KOPT-K1 (cell line): ENCODE measurements around the gene CST4.
"Not testable (repeated sequence)": the region's sequence is repeated elsewhere in the genome, so short reads cannot be mapped to it uniquely, and the experiment has no call there.

ENCODE experiments used
- H3K27ac ChIP-seq: fragments of 200-600 bp; sonication (generic); 2 replicates; pipeline ENCODE4 v1.5.1; 2016; ENCODE audit warnings: antibody characterized with exemption, mild to moderate bottlenecking, low read depth, low read length; ENCODE audit not compliant: poor library complexity, severe bottlenecking
- H3K36me3 ChIP-seq: fragments of 200-600 bp; sonication (generic); 2 replicates; pipeline ENCODE4 v1.5.1; 2017; ENCODE audit warnings: antibody characterized with exemption, mild to moderate bottlenecking, low read length, moderate library complexity; ENCODE audit not compliant: insufficient read depth
- H3K9me3 ChIP-seq: fragments of 200-600 bp; sonication (generic); 2 replicates; pipeline ENCODE4 v1.5.1; 2017; ENCODE audit warnings: antibody characterized with exemption, low read length, mild to moderate bottlenecking; ENCODE audit not compliant: insufficient read depth, poor library complexity, severe bottlenecking

Gene CST4

DNA sequence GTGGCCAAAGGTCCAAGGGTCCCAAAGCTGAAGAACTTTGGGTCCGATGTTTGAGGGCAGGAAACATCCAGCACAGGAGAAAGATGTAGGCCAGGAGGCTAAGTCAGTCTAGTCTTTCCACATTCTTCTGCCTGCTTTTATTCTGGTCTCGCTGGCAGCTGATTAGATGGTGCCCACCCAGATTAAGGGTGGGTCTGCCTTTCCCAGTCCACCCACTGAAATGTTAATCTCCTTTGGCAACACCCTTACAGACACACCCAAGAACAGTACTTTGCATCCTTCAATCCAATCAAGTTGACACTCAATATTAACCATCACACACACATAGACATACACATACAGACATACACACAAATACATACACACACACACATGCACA, 29.2 kb downstream of the CST4 start:
- H3K36me3 ChIP-seq, H3K9me3 ChIP-seq: not testable (repeated sequence)

DNA sequence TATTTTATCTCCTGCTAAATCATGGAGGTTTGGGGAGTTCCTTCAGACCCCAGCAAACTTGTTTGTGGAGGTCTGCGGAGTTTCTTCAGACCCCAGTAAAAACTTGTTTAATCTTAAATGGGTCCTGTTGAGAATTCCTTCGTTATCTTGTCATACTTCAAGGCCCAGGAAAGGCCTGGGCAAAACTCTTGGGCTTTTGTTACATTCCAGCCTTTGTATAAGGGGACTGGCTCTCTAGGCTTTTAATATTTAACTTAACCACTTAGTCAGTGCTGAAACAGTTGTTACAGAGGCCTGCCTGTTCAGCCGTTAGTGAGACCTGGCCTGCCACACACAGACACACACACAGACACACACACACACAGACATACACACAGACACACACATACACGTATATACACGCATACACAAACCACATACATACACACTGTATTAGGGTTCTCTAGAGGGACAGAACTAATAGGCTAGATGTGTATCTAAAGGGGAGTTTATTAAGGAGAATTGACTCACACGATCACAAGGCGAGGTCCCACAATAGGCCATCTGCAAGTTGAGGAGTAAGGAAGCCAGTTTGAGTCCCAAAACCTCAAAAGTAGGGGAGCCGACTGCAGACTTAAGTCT, 29.7 kb downstream of the CST4 start:
- no peaks in the 10 kb centered on the region for H3K36me3 ChIP-seq
- H3K27ac ChIP-seq: no peak overlapping the region
- H3K9me3 ChIP-seq: no peaks in the 10 kb centered on the region

More for the DNA sequence above, 29.2 kb downstream of the CST4 start:
- not testable (repeated sequence) for H3K27ac ChIP-seq

DNA sequence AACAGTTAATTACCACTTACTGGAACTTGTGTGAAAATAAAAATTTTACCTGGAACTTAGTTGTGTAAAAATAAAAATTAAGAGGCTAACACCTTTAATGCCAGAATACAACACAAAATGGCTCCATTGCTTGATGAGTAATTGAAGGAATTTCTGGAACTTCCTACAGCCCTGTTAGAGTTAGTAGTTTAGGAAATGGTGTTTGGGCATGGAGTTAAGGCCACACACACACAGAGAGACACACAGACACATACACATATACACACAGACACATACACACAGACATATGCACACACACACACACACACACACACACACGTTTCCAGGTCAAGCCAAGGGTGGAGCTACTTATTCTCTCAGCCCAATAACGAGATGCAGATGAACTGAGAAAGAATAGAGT, 30.5 kb downstream of the CST4 start:
- no peaks in the 10 kb centered on the region for H3K9me3 ChIP-seq
- H3K36me3 ChIP-seq: no peaks in the 10 kb centered on the region
- H3K27ac ChIP-seq: no peak overlapping the region

DNA sequence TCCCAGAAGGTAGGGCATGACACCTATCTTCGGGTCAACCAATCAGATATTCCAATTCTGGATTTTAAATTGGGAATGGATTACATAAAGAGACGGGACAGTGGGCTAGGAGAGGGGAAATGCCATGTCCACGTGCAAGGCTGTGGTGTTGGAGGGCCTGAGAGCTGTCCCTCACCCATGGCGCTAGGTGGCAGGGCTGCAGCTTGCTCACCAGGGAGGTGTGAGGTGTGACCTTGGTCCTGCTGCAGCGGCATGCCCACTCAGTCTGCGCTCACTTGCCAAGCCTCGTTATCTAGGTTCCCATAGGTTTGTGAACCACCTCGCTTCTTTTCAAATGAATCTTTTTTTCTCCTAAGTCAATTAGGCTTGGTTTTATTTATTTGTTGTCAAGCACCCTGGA, 31.6 kb downstream of the CST4 start:
- no peaks in the 10 kb centered on the region for H3K36me3 ChIP-seq
- no peak overlapping the region for H3K27ac ChIP-seq
- H3K9me3 ChIP-seq: no peaks in the 10 kb centered on the region

DNA sequence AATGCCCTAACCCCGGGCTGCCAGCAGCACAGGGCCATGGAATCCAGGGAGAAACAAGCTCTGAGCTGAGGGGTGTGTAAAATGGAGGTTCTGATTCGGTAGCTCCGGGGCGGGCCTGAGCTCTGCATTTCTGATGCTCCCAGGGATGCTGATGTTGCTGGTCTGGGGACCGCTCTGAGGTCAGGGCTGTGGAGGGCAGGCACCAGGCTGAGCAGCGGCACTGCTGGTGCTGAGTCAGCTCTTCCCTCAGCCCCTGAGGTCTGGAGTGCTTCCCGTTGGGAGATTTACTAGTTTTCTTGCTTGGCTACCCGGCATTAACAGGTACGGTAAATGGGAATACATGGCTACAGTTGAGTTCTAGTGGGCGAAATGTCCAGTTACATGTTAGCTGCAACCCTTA, 32.5 kb downstream of the CST4 start:
- Histone ChIP-seq H3K36me3 (no peaks in the 10 kb centered on the region), H3K27ac (no peak overlapping the region), H3K9me3 (no peaks in the 10 kb centered on the region)

DNA sequence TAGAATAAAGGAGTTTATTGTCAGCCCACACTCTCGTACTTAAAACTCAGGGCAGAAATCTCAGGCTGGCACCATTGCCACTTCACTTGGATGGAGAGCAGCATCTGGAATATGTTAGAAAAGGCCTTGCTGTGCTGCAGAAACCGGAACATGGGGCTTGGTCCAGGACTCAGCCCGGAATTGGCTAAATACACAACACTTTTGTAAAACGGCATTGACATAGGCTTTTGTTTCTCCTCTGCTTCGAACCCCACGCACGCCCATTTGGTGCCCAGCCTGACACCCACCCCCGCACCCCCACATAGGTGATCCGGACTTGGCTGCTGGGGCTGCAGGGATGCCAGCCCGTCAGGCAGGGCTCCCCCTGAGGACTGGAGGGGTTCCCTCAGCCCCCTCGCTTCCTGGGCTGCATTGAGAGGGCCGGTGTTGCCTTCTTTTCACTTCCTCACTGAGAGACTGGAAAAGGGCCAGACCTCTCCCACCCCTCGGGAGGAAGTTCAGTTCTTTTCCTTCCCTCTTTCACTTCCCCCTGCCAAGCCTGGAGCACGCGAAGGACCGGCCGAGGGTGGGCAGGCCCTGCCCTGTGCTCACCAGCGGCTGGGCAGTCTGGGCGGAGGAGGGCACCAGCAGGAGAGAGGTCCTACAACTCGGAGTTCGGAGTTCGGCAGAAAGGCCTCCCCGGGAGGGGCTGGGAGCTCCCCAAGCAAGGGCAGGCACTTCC, 33.2 kb downstream of the CST4 start:
- no peaks in the 10 kb centered on the region for H3K9me3 ChIP-seq
- H3K27ac ChIP-seq: no peak overlapping the region
- H3K36me3 ChIP-seq: no peaks in the 10 kb centered on the region

DNA sequence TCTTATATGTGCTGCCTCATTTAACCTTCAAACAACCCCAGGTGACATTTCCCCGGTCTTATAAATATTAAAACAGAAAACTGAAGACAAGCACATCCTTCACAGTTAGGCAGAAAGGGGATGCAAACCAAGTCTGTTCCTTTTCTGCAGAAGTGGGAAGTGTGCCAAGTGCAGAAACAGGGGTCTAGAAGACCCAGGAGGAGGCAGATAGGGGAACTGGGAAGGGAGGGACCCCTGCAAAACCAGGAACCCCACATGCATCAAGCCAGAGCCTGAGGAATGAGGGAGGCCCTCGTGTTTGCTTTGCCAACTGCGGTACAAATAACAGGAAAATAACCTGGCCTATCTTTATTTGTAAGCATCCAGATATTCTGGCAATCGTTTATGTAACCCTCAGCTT, 34.1 kb downstream of the CST4 start:
- Histone ChIP-seq H3K9me3 (no peaks in the 10 kb centered on the region), H3K36me3 (no peaks in the 10 kb centered on the region), H3K27ac (no peak overlapping the region)

DNA sequence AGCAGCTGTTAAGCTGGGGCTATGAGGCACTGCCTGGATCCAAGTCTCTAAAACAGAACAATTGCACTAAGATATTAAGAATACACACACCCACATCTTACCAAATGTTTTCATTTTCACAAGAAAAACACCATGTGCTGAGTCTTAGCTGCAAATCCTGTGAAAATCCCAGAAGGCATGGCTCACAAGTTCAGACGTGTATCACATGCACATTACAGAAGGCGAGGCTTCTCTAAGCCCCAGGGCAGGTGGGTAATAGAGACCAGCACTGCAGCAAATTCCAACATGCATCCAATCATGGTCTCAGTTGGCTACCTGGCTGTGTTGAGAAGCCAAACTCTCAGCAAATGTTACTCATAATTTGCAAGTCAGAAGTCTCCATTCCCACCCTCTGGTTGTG, 34.8 kb downstream of the CST4 start:
- Histone ChIP-seq H3K36me3 (no peaks in the 10 kb centered on the region), H3K9me3 (no peaks in the 10 kb centered on the region), H3K27ac (no peak overlapping the region)

DNA sequence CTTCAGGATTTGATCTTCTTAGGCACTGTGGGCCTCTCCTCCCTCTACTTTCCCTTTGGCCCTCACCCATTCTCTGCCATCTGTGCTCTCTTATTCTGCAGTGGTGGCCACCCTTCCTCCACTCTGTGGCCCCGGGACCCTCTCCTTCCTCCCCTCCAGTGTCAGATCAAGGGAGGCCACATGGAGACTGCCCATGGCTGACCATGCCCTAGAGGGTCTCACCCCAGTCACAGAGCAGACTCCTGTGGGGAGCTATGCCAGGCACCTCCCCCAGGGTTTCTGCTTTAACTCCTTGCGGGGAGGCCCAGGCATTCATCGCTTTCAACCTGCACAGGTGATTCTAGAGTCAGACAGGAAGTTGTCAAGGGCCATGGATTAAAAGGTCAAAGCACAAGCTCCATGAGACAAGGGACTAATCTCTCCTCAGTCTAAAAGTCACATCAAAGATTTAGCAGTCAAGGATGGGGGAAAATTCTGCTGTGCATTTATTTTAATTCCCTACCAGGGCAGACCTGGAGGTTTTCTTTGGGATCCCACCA, 35.4 kb downstream of the CST4 start:
- H3K36me3 ChIP-seq: no peaks in the 10 kb centered on the region
- H3K9me3 ChIP-seq: no peaks in the 10 kb centered on the region
- no peak overlapping the region for H3K27ac ChIP-seq

DNA sequence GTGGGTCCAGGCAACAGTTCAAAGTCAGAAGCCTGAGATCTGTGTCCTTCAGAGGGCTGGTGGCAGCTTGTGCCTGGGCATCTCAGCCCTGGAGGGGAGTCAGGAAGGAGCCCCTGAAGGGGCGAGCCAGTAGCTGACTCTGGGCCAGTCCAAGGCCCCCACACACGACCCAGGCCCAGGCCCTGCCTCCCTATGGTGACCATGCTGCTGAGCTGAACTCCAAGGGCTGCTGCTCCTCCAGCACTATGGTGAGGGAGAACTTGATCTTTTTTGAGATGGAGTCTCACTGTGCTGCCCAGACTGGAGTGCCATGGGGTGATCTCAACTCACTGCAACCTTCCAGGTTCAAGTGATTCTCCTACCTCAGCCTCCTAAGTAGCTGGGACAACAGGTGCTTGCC, 35.9 kb downstream of the CST4 start:
- Histone ChIP-seq H3K36me3 (no peaks in the 10 kb centered on the region), H3K27ac (no peak overlapping the region), H3K9me3 (no peaks in the 10 kb centered on the region)

DNA sequence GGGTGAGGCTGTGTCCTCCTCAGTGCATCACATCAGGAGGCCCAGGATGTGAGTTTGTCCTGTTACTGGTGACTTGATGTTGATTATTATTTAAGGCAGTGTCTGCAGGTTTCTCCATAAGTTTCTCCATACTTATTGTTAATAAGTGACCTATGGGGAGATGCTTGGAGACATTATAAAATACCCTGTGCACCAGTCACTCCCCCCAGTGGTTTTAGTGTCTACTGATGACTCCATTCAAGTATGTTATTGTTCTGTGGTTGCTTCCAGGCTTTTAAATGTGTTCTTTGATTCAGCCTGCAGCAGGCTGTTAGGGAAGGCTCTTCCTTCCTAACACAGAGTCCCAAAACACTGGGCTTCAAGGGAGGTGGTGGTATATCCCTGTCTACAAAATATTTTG, 36.5 kb downstream of the CST4 start:
- H3K9me3 ChIP-seq: no peaks in the 10 kb centered on the region
- H3K27ac ChIP-seq: no peak overlapping the region
- no peaks in the 10 kb centered on the region for H3K36me3 ChIP-seq

DNA sequence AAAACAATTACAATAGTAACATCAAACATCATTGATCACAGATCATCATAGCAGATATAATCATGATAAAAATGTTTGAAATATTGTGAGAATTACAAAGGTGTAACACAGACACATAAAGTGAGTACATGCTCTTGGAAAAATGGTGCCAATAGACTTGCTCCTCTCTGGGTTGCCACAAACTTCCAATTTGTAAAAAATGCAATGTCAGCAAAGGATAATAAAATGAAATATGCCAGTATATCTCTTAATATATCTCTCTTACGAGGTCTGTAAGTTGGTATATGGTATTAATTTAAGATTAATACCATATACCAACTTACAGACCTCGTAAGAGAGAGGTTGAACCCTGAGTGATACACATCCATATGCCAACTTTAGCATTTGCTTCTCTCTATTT, 37.7 kb downstream of the CST4 start:
- Histone ChIP-seq H3K9me3 (no peaks in the 10 kb centered on the region), H3K27ac (no peak overlapping the region)

DNA sequence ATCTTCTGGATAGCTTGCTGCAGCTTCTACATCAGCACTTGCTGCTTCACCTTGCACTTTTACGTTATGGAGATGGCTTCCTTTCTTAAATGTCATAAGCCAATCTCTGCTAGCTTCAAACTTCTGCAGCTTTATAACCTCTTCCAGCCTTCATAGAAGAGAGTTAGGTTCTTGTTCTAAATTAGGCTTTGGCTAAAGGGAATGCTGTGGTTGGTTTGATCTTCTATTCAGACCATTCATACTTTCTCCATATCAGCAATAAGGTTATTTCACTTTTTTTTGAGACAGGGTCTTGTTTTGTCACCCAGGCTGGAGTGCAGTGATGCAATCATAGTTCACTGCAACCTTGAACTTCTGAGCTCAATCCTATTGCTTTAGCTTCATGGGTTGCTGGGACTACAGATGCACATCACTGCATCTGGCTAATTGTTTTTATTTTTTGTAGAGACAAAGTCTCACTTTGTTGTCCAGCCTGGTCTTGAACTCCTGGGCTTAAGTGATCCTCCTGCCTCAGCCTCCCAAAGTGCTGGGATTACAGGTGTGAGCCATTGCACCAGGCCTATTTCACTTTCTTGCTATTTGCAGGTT, 38.9 kb downstream of the CST4 start:
- no peaks in the 10 kb centered on the region for H3K9me3 ChIP-seq
- H3K36me3 ChIP-seq: no peaks in the 10 kb centered on the region
- no peak overlapping the region for H3K27ac ChIP-seq

More for the DNA sequence above, 37.7 kb downstream of the CST4 start:
- H3K36me3 ChIP-seq: no peaks in the 10 kb centered on the region

DNA sequence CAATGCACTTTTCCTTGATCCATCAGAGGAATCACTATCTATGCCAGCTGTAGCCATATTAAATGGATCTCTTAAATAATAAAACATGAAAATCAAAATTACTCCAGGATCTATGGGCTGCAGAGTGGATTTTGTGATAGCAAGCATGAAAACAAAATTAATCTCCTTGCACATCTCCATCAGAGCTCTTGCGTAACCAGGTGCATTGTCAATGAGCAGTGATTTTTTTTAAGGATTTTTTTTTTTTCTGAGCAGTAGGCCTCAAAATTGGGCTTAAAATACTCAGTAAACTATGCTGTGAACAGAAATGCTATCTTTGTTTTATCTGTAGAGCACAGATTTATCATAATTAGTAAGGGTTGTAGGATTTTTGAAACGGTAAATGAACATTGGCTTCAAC, 39.6 kb downstream of the CST4 start:
- Histone ChIP-seq H3K9me3 (no peaks in the 10 kb centered on the region), H3K36me3 (no peaks in the 10 kb centered on the region), H3K27ac (no peak overlapping the region)

DNA sequence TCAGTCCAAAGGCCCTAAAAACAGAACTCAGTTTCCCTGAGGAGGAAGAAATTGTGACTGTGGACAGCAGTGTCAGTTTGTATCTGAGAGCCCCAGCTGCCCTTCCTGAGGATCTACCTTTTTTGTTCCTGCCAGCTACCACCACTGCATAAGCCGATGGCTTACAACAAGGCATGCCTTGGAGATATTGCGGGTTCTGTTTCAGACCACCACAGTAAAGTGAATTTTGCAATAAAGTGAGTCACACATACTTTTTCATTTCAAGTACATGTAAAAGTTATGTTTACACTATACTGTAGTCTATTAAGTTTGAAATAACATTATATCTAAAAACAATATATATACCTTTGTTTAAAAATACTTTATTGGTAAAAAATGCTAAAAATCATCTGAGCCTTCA, 41.5 kb downstream of the CST4 start:
- Histone ChIP-seq H3K36me3 (no peaks in the 10 kb centered on the region), H3K9me3 (no peaks in the 10 kb centered on the region), H3K27ac (no peak overlapping the region)
